Caco-2 (cell line): ENCODE results near the gene MYO19. TPM values are rescaled to one million over a fixed set of nuclear protein-coding genes. Genes with fewer than 3 reads are reported as not detected.
A peak's percentile ranks its signal among the peaks of the same experiment; 100 is the strongest.
"Not testable (repeated sequence)": the region's sequence is repeated elsewhere in the genome, so short reads cannot be mapped to it uniquely, and the experiment has no call there.

ENCODE experiments used
- BruUV-seq: library from RNA; stranded (reverse); fragments of 400-500 nt; replicated peaks from 2 replicates; lab custom pipeline; 2021; lab: Mats Ljungman, UMichigan
- CTCF ChIA-PET: fragments of 300-600 bp; sonication (Branson Sonifier 250); formaldehyde crosslinking; loops from one replicate; lab custom pipeline; 2022; ENCODE audit warnings: antibody characterized with exemption; lab: Charles Lee
- POLR2A ChIA-PET: fragments of 300-600 bp; sonication (Branson Sonifier 250); formaldehyde crosslinking; loops from one replicate; lab custom pipeline; 2022; ENCODE audit warnings: antibody characterized with exemption; lab: Charles Lee
- DNase-seq, 2 experiments: peaks; one replicate each; pipeline versions ENCODE4 v3.0.0 to v3.0.0-alpha.2; 2020 to 2022
- H3K27me3 ChIP-seq: replicated peaks from 2 replicates; pipeline ENCODE4 v1.6.0; 2011; ENCODE audit warnings: low read length; ENCODE audit not compliant: control insufficient read depth, insufficient read depth
- H3K36me3 ChIP-seq: 2 replicates; pipeline ENCODE4 v1.5.1; 2011; ENCODE audit warnings: low read length; ENCODE audit not compliant: control insufficient read depth, insufficient read depth
- H3K4me1 ChIP-seq: fragments of 250-450 bp; sonication (Bioruptor Pico); 2 replicates; pipeline ENCODE4 v1.5.1; 2020; ENCODE audit warnings: mild to moderate bottlenecking
- H3K4me3 ChIP-seq: 2 replicates; pipeline ENCODE4 v1.5.1; 2011; ENCODE audit warnings: low read depth, mild to moderate bottlenecking, control low read depth, low read length
- H3K9me3 ChIP-seq: fragments of 250-450 bp; sonication (Bioruptor Pico); 2 replicates; pipeline ENCODE4 v1.5.1; 2020; ENCODE audit warnings: mild to moderate bottlenecking, moderate library complexity
- H3K27ac Mint-ChIP-seq: one replicate; pipeline ENCODE4 v1.8.0; 2022; ENCODE audit warnings: mixed read lengths; ENCODE audit not compliant: unreplicated experiment
- H3K27me3 Mint-ChIP-seq: one replicate; pipeline ENCODE4 v1.8.0; 2022; ENCODE audit warnings: mixed read lengths; ENCODE audit not compliant: insufficient read depth, unreplicated experiment
- H3K36me3 Mint-ChIP-seq: one replicate; pipeline ENCODE4 v1.8.0; 2022; ENCODE audit warnings: mild to moderate bottlenecking, mixed read lengths; ENCODE audit not compliant: insufficient read depth, unreplicated experiment
- H3K4me1 Mint-ChIP-seq: one replicate; pipeline ENCODE4 v1.8.0; 2022; ENCODE audit warnings: low read depth, mixed read lengths; ENCODE audit not compliant: unreplicated experiment
- H3K4me3 Mint-ChIP-seq: one replicate; pipeline ENCODE4 v1.8.0; 2022; ENCODE audit warnings: mild to moderate bottlenecking, moderate library complexity, mixed read lengths; ENCODE audit not compliant: unreplicated experiment
- H3K9me3 Mint-ChIP-seq: one replicate; pipeline ENCODE4 v1.8.0; 2022; ENCODE audit warnings: mixed read lengths; ENCODE audit not compliant: unreplicated experiment
- CTCF ChIP-seq, 2 experiments: fragments of 200-600 bp in 1 of 2; IDR thresholded peaks; 1 replicate in 1 of 2; 2 replicates in 1 of 2; pipeline versions ENCODE4 v1.5.1 to v1.8.0; 2011 to 2022; ENCODE audit warnings: antibody characterized with exemption in 1 of 2, control low read depth in 1 of 2, inconsistent platforms in 1 of 2, low read depth in 1 of 2, low read length in 1 of 2, mild to moderate bottlenecking in 1 of 2, moderate library complexity in 1 of 2; ENCODE audit not compliant: insufficient read depth in 1 of 2, severe bottlenecking in 1 of 2, unreplicated experiment in 1 of 2
- intact Hi-C: fragments of 100-400 bp; cut with micrococcal nuclease; formaldehyde crosslinking; loops from one replicate; pipeline ENCODE4 v1.10.0; 2022; ENCODE audit not compliant: unreplicated experiment
- total RNA-seq: library from RNA; stranded (reverse); gene quantifications from 2 replicates; pipeline ENCODE4 v1.2.3, GENCODE V29; 2022

MYO19 gene
- total RNA-seq, 1 experiment from 2014 or later: 153 TPM

GRCh38 chr17:36509272-36509985, 25.2 kb downstream of the MYO19 start:
- intact Hi-C loops: no loop called here
- H3K36me3 Mint-ChIP-seq: peaks cover 76% of the 10 kb centered on the region
- no peak for DNase-seq
- no peaks in the 10 kb centered on the region for H3K9me3 Mint-ChIP-seq
- H3K4me3 Mint-ChIP-seq: no peak overlapping the region
- TF ChIP-seq CTCF (IDR thresholded peaks at IDR 0.05; ENCODE audit: insufficient read depth in 1 of 2, low read depth in 1 of 2, low read length in 1 of 2, severe bottlenecking in 1 of 2, unreplicated experiment in 1 of 2): no peak
- peak overlapping the region; percentile 31 for H3K27ac Mint-ChIP-seq
- H3K27me3 ChIP-seq: no peaks in the 10 kb centered on the region
- no peaks in the 10 kb centered on the region for H3K4me1 Mint-ChIP-seq
- POLR2A ChIA-PET: no interaction called here
- H3K4me3 ChIP-seq: no peak overlapping the region
- no TSS peak for BruUV-seq
- H3K27me3 Mint-ChIP-seq: no peaks in the 10 kb centered on the region
- H3K4me1 ChIP-seq: no peaks in the 10 kb centered on the region
- CTCF ChIA-PET: no interaction called here
- no peaks in the 10 kb centered on the region for H3K9me3 ChIP-seq
- H3K36me3 ChIP-seq: peaks cover 1% of the 10 kb centered on the region

GRCh38 chr17:36508439-36508838, 26.2 kb downstream of the MYO19 start:
- BruUV-seq: not testable (repeated sequence)

GRCh38 chr17:36507266-36507665, 27.4 kb downstream of the MYO19 start:
- Histone ChIP-seq H3K4me3 (no peak overlapping the region), H3K36me3 (peaks cover 3% of the 10 kb centered on the region), H3K9me3 (no peaks in the 10 kb centered on the region), H3K27me3 (no peaks in the 10 kb centered on the region), H3K4me1 (no peaks in the 10 kb centered on the region)
- no peak for TF ChIP-seq CTCF (IDR thresholded peaks at IDR 0.05; ENCODE audit: insufficient read depth in 1 of 2, low read depth in 1 of 2, low read length in 1 of 2, severe bottlenecking in 1 of 2, unreplicated experiment in 1 of 2)
- H3K4me1 Mint-ChIP-seq: no peaks in the 10 kb centered on the region
- ChIA-PET CTCF (no interaction called here), POLR2A (no interaction called here)
- H3K27ac Mint-ChIP-seq: no peak overlapping the region
- no peaks in the 10 kb centered on the region for H3K27me3 Mint-ChIP-seq
- no peak for DNase-seq
- H3K4me3 Mint-ChIP-seq: no peak overlapping the region
- no peaks in the 10 kb centered on the region for H3K9me3 Mint-ChIP-seq
- peaks cover 65% of the 10 kb centered on the region for H3K36me3 Mint-ChIP-seq
- BruUV-seq: no TSS peak
- intact Hi-C loops: no loop called here

More at GRCh38 chr17:36508439-36508838, 26.2 kb downstream of the MYO19 start:
- H3K36me3 ChIP-seq, H3K4me1 Mint-ChIP-seq, CTCF ChIA-PET, intact Hi-C loops, DNase-seq, H3K9me3 ChIP-seq, H3K4me1 ChIP-seq, H3K4me3 ChIP-seq, H3K27me3 ChIP-seq, H3K27ac Mint-ChIP-seq, H3K4me3 Mint-ChIP-seq, H3K9me3 Mint-ChIP-seq, H3K27me3 Mint-ChIP-seq: not testable (repeated sequence)
- POLR2A ChIA-PET: interaction anchor here (0.6 kb wide), 2 partner anchors 13 to 36 kb away, joined by 4 read pairs; partner anchors contain the start of gene GGNBP2
- peaks cover 74% of the 10 kb centered on the region for H3K36me3 Mint-ChIP-seq
